Mesothelial cell of epicardium (in vitro differentiated cells): ENCODE measurements around the gene ITPKC. TPM values are rescaled to one million over a fixed set of nuclear protein-coding genes. Genes with fewer than 3 reads are reported as not detected.

Experiments
- DNase-seq, 2 experiments: peaks; one replicate each; pipeline ENCODE4 v3.0.0; 2021; ENCODE audit warnings: low spot score in 2 of 2; ENCODE audit not compliant: unreplicated experiment in 2 of 2
- H3K27ac Mint-ChIP-seq: 2 replicates; pipeline ENCODE4 v1.8.0; 2021; ENCODE audit warnings: mixed read lengths
- H3K27me3 Mint-ChIP-seq: 2 replicates; pipeline ENCODE4 v1.8.0; 2021; ENCODE audit warnings: low read depth, mixed read lengths
- H3K36me3 Mint-ChIP-seq: 2 replicates; pipeline ENCODE4 v1.8.0; 2021; ENCODE audit warnings: mixed read lengths
- H3K4me1 Mint-ChIP-seq: 2 replicates; pipeline ENCODE4 v1.8.0; 2021; ENCODE audit warnings: mixed read lengths
- H3K4me3 Mint-ChIP-seq: 2 replicates; pipeline ENCODE4 v1.8.0; 2021; ENCODE audit warnings: mild to moderate bottlenecking, moderate library complexity, mixed read lengths
- H3K9me3 Mint-ChIP-seq: 2 replicates; pipeline ENCODE4 v1.8.0; 2021; ENCODE audit warnings: mixed read lengths
- total RNA-seq: library from RNA; stranded (reverse); gene quantifications from 3 replicates; pipeline ENCODE4 v1.2.1, GENCODE V29; 2021
- TF ChIP-seq, protein P1 (sequence below): fragments of 200-600 bp; sonication (generic); IDR thresholded peaks from one replicate; pipeline ENCODE4 v1.5.0; 2021; ENCODE audit warnings: antibody characterized with exemption; ENCODE audit not compliant: unreplicated experiment

ITPKC gene
- total RNA-seq, 1 donor from 2014 or later, result 28.3 TPM

DNA sequence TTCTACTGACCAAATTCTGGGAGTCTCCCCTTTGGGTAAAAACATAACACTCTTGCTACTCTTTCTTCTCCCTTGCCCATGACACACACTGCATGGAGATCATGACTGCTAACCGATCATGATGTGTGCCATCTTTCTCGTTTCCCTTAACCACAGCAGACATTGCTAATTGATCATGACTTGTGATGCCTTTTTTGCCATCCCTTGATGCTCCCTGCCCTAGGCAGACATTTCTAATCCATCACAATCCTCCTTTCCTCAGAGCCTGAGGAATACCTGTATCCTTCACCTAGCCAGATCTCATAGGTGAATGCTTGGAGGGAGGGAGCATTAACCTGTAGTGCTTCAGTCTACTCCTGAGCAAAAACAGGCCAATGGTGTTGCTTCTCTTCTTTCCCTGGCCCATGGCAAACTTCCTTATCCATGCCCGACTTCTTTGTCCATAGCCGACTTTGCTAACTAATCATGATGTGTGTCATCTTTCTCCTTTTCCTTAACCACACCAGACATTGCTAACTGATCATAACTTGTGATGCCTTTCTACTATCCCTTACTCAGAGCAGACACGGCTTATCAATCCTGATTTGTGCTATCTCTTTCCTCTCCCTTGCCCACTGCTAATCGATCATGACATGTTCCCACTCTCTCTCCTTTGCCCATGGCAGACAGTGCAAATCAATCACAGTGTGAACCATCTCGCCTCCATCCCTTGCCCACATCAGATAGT is 44.2 kb upstream of the ITPKC start:
- H3K36me3 Mint-ChIP-seq, result peaks cover 37% of the 10 kb centered on the region
- H3K27me3 Mint-ChIP-seq, result no peaks in the 10 kb centered on the region
- DNase-seq, result no peak
- TF ChIP-seq, protein P1, sequence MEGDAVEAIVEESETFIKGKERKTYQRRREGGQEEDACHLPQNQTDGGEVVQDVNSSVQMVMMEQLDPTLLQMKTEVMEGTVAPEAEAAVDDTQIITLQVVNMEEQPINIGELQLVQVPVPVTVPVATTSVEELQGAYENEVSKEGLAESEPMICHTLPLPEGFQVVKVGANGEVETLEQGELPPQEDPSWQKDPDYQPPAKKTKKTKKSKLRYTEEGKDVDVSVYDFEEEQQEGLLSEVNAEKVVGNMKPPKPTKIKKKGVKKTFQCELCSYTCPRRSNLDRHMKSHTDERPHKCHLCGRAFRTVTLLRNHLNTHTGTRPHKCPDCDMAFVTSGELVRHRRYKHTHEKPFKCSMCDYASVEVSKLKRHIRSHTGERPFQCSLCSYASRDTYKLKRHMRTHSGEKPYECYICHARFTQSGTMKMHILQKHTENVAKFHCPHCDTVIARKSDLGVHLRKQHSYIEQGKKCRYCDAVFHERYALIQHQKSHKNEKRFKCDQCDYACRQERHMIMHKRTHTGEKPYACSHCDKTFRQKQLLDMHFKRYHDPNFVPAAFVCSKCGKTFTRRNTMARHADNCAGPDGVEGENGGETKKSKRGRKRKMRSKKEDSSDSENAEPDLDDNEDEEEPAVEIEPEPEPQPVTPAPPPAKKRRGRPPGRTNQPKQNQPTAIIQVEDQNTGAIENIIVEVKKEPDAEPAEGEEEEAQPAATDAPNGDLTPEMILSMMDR, result no peak
- H3K9me3 Mint-ChIP-seq, result peaks cover 4% of the 10 kb centered on the region
- H3K4me1 Mint-ChIP-seq, result no peaks in the 10 kb centered on the region
- H3K4me3 Mint-ChIP-seq, result no peak overlapping the region
- H3K27ac Mint-ChIP-seq, result no peak overlapping the region

GRCh38 chr19:40673397-40673796 is 43.5 kb upstream of the ITPKC start:
- TF ChIP-seq, protein P1, result no peak
- Mint-ChIP-seq H3K36me3 (peaks cover 40% of the 10 kb centered on the region), H3K9me3 (peaks cover 4% of the 10 kb centered on the region), H3K27ac (no peak overlapping the region), H3K27me3 (no peaks in the 10 kb centered on the region), H3K4me1 (no peaks in the 10 kb centered on the region), H3K4me3 (no peak overlapping the region)
- DNase-seq, result no peak

DNA sequence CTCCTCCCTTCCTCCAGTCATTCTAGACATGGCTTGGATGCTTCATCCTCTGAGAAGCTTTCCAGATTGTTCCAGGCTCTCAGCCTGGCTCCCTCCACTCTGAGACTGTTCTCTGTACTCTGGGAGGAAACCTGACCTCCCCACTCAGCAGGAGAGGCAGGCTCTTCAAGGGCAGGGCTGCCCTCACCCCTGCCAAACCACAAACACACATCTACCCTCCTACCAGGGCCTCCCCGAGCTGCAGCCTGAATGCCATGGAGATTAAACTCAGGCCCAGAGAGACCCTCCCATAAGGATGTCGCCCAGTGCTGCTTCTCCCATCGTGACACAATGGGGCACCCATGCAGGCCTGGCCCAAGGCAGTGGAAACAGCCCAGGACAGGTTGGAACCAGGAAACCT is 42.6 kb upstream of the ITPKC start:
- Mint-ChIP-seq H3K9me3 (peaks cover 4% of the 10 kb centered on the region), H3K4me3 (no peak overlapping the region), H3K4me1 (no peaks in the 10 kb centered on the region), H3K27ac (no peak overlapping the region), H3K27me3 (no peaks in the 10 kb centered on the region), H3K36me3 (peaks cover 35% of the 10 kb centered on the region)
- TF ChIP-seq, protein P1, result no peak
- DNase-seq, result no peak

GRCh38 chr19:40677156-40677555 is 39.8 kb upstream of the ITPKC start:
- Mint-ChIP-seq H3K36me3 (peaks cover 23% of the 10 kb centered on the region), H3K9me3 (no peaks in the 10 kb centered on the region), H3K27ac (no peak overlapping the region), H3K4me1 (no peaks in the 10 kb centered on the region), H3K4me3 (no peak overlapping the region), H3K27me3 (no peaks in the 10 kb centered on the region)
- no peak for DNase-seq
- TF ChIP-seq, protein P1, result no peak

DNA sequence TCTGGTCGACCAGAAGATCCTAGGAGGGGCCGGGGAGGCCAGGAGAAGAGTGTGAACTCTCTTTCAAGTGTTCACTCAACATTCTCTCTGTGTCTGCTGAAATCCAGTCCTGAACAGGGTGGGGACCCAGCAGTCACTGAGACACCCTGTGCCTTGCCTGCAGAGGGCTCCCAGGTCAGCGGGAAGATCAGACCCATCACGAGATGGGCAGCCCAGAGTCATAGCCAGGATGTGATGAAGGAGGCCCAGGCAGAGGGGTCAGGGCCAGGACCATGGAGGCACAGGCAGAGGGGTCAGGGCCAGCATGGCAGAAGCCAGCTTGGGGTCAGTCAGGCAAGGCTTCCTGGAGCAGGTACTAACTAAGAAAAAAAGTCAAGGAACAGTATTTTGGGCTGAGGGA is 35.9 kb upstream of the ITPKC start:
- H3K27ac Mint-ChIP-seq, result no peak overlapping the region
- H3K4me1 Mint-ChIP-seq, result no peaks in the 10 kb centered on the region
- TF ChIP-seq, protein P1, result no peak
- H3K4me3 Mint-ChIP-seq, result no peak overlapping the region
- H3K27me3 Mint-ChIP-seq, result no peaks in the 10 kb centered on the region
- no peaks in the 10 kb centered on the region for H3K9me3 Mint-ChIP-seq
- no peak for DNase-seq
- H3K36me3 Mint-ChIP-seq, result peaks cover 40% of the 10 kb centered on the region
